Measurements from ENCODE around the gene ICA1L. TPM values are rescaled to one million over a fixed set of nuclear protein-coding genes. Genes with fewer than 3 reads are reported as not detected.

The ICA1L gene
- total and polyA plus RNA-seq, 2 of the 8 experiments (the other 6 are each of a cell fraction or from before 2014, with no cell fraction given) = 1.1 to 3.4 TPM

- H3K4me1 ChIP-seq (replicated peaks in 1 of 4; ENCODE audit: control insufficient read depth in 3 of 4, insufficient read depth in 4 of 4, low read length in 3 of 4) = no peaks in the 10 kb centered on the region
- no peak overlapping the region for H3K4me2 ChIP-seq (ENCODE audit: insufficient read depth in 1 of 2, low read depth in 2 of 2, low read length in 2 of 2)
- no peak overlapping the region for H2BK120ac ChIP-seq (replicated peaks; ENCODE audit: low read depth, low read length)
- DNase-seq (ENCODE audit: low read depth in 1 of 2, low spot score in 2 of 2) (no peak), FAIRE-seq (no peak)
- no peak overlapping the region for H3K4me3 ChIP-seq (ENCODE audit: extremely low read depth in 1 of 4, insufficient read depth in 2 of 4, low read depth in 3 of 4, low read length in 4 of 4)
- no peak overlapping the region for H3K9ac ChIP-seq (replicated peaks in 1 of 4; ENCODE audit: extremely low read depth in 1 of 4, low read depth in 3 of 4, low read length in 3 of 4)
- H4K8ac ChIP-seq (ENCODE audit: extremely low read depth, insufficient read depth, low read length) = no peak overlapping the region
- no peak overlapping the region for H3K18ac ChIP-seq (ENCODE audit: extremely low read depth, low read length)
- no peaks in the 10 kb centered on the region for H3K79me1 ChIP-seq (ENCODE audit: low read depth, low read length)
- no peaks in the 10 kb centered on the region for H3K23me2 ChIP-seq (ENCODE audit: low read depth, low read length)
- H3K14ac ChIP-seq (ENCODE audit: insufficient read length) = no peak overlapping the region
- no peaks in the 10 kb centered on the region; a peak in 1 of 8 replicates for H3K36me3 ChIP-seq (ENCODE audit: control insufficient read depth in 2 of 4, insufficient read depth in 4 of 4, low read length in 3 of 4)
- no peak overlapping the region for H3K4ac ChIP-seq (replicated peaks; ENCODE audit: insufficient read length, low read depth, low read length)
- ChIA-PET POLR2A (ENCODE audit: partially characterized antibody) (no interaction called here), CTCF (ENCODE audit: partially characterized antibody) (no interaction called here)
- H2BK5ac ChIP-seq (ENCODE audit: low read depth, low read length) = no peak overlapping the region
- no peak overlapping the region for H2AK5ac ChIP-seq (ENCODE audit: low read depth, low read length)
- H3K56ac ChIP-seq (replicated peaks; ENCODE audit: insufficient read length, low read depth, low read length) = no peak overlapping the region
- no peaks in the 10 kb centered on the region for H3K9me3 ChIP-seq (ENCODE audit: insufficient read depth in 2 of 2, low read depth in 1 of 2, low read length in 1 of 2)
- no peak overlapping the region for H3K27ac ChIP-seq (ENCODE audit: low read depth, low read length)
- H2BK15ac ChIP-seq (ENCODE audit: low read length) = no peak overlapping the region
- H2AFZ ChIP-seq (ENCODE audit: low read length) = no peak overlapping the region
- H4K20me1 ChIP-seq (replicated peaks in 1 of 2; ENCODE audit: control insufficient read depth in 1 of 2, insufficient read depth in 2 of 2, low read length in 2 of 2) = no peaks in the 10 kb centered on the region
- H4K5ac ChIP-seq (ENCODE audit: insufficient read length, low read depth, low read length) = no peak overlapping the region
- no peak overlapping the region for H2BK20ac ChIP-seq (ENCODE audit: low read length)
- H3K27me3 ChIP-seq (replicated peaks in 1 of 4; ENCODE audit: control insufficient read depth in 3 of 4, extremely low read depth in 1 of 4, insufficient read depth in 3 of 4, low read length in 3 of 4) = no peaks in the 10 kb centered on the region
- H4K91ac ChIP-seq (replicated peaks; ENCODE audit: insufficient read length, low read length) = no peak overlapping the region
- 99% methylated on average over 3 of the region's 3 CpGs; no CpG with 5 or more reads in 1 of the 2 experiments for WGBS, 2 experiments (ENCODE audit: extremely low coverage in 1 of 2, insufficient coverage in 1 of 2, insufficient read length in 1 of 2, insufficient replicate concordance in 2 of 2, low coverage in 1 of 2, low lambda C conversion rate in 2 of 2, missing lambda C conversion rate in 1 of 2)
- no peak overlapping the region for H3K23ac ChIP-seq (ENCODE audit: insufficient read length)
- H3K79me2 ChIP-seq (ENCODE audit: control insufficient read depth in 1 of 2, insufficient read depth in 2 of 2, low read length in 2 of 2) = peaks cover 0 to 3% of the 10 kb centered on the region in 2 experiments; a peak in 1 of 4 replicates
- TF ChIP-seq NRF1 (IDR thresholded peaks at IDR 0.05; ENCODE audit: low read depth, low read length) (no peak), HDAC6 (IDR thresholded peaks at IDR 0.05; ENCODE audit: low read depth, low read length) (no peak), SRF (IDR thresholded peaks at IDR 0.05; ENCODE audit: low read depth, low read length) (no peak), TAF7 (optimal IDR thresholded peaks at IDR 0.05; ENCODE audit: borderline replicate concordance, low read depth, low read length) (no peak), SAP30 (IDR thresholded peaks at IDR 0.05; ENCODE audit: insufficient read depth, insufficient replicate concordance, low read length) (no peak)
- no peak overlapping the region for H2BK12ac ChIP-seq (ENCODE audit: low read depth, low read length)
These were observed 145.5 kb downstream of the ICA1L start for GRCh38 chr2:202726070-202726469.
